SK-N-SH treated with all-trans-retinoic acid at 6 μM for 48 hours (cell line): Measurements from ENCODE around the gene PRKAG2.

ENCODE experiments used
- ATAC-seq: fragments of 200-7000 bp; cut with Tn5 transposase; 3 replicates; pipeline ENCODE4 v1.9.1; 2020; ENCODE audit warnings: mild to moderate bottlenecking, moderate library complexity
- ARNTL ChIP-seq: fragments of 450-650 bp; formaldehyde crosslinking; IDR thresholded peaks from 2 replicates; pipeline ENCODE4 v1.5.0; 2020; ENCODE audit warnings: low read depth, mild to moderate bottlenecking, moderate library complexity, borderline replicate concordance
- BACH2 ChIP-seq: fragments of 250-450 bp; sonication (Bioruptor Pico); IDR thresholded peaks from 2 replicates; pipeline ENCODE4 v1.9.0; 2021; ENCODE audit warnings: mild to moderate bottlenecking, borderline replicate concordance
- CSDC2 ChIP-seq: fragments of 250-450 bp; sonication (Bioruptor Pico); IDR thresholded peaks from 2 replicates; pipeline ENCODE4 v1.5.0; 2020; ENCODE audit warnings: mild to moderate bottlenecking, moderate library complexity
- ESRRG ChIP-seq: fragments of 250-450 bp; sonication (Bioruptor Pico); IDR thresholded peaks from 2 replicates; pipeline ENCODE4 v1.6.1; 2021; ENCODE audit warnings: mild to moderate bottlenecking
- GLIS3 ChIP-seq: fragments of 250-450 bp; sonication (Bioruptor Pico); IDR thresholded peaks from 2 replicates; pipeline ENCODE4 v1.5.0; 2020; ENCODE audit warnings: mild to moderate bottlenecking, moderate library complexity
- ISL1 ChIP-seq: fragments of 250-450 bp; sonication (Bioruptor Pico); IDR thresholded peaks from 2 replicates; pipeline ENCODE4 v2.1.2; 2022; ENCODE audit warnings: mild to moderate bottlenecking, moderate library complexity
- OSR1 ChIP-seq: fragments of 250-450 bp; sonication (Bioruptor Pico); IDR thresholded peaks from 2 replicates; pipeline ENCODE4 v1.8.0; 2022; ENCODE audit warnings: moderate library complexity, mild to moderate bottlenecking, inconsistent platforms
- PPARA ChIP-seq: fragments of 250-450 bp; sonication (Bioruptor Pico); IDR thresholded peaks from 2 replicates; pipeline ENCODE4 v1.5.0; 2020; ENCODE audit warnings: mild to moderate bottlenecking, borderline replicate concordance
- RARB ChIP-seq: fragments of 250-450 bp; sonication (Bioruptor Pico); IDR thresholded peaks from 2 replicates; pipeline ENCODE4 v1.8.0; 2021; ENCODE audit warnings: mild to moderate bottlenecking, moderate library complexity
- SNAI2 ChIP-seq: fragments of 250-450 bp; sonication (Bioruptor Pico); IDR thresholded peaks from 2 replicates; pipeline ENCODE4 v1.5.0; 2020; ENCODE audit warnings: mild to moderate bottlenecking, moderate library complexity
- TOX ChIP-seq: fragments of 250-450 bp; sonication (Bioruptor Pico); IDR thresholded peaks from 2 replicates; pipeline ENCODE4 v1.8.0; 2021; ENCODE audit warnings: mild to moderate bottlenecking, moderate library complexity, borderline replicate concordance
- ZC3H10 ChIP-seq: fragments of 250-450 bp; sonication (Bioruptor Pico); IDR thresholded peaks from 2 replicates; pipeline ENCODE4 v1.5.1; 2021; ENCODE audit warnings: mild to moderate bottlenecking, moderate library complexity
- ZFP3 ChIP-seq: fragments of 250-450 bp; sonication (Bioruptor Pico); IDR thresholded peaks from 2 replicates; pipeline ENCODE4 v1.5.0; 2020; ENCODE audit warnings: mild to moderate bottlenecking, moderate library complexity
- ZFP30 ChIP-seq: fragments of 450-650 bp; formaldehyde crosslinking; IDR thresholded peaks from 2 replicates; pipeline ENCODE4 v1.5.0; 2022; ENCODE audit warnings: mild to moderate bottlenecking, moderate library complexity
- ZNF565 ChIP-seq: fragments of 450-650 bp; formaldehyde crosslinking; conservative IDR thresholded peaks from 2 replicates; pipeline ENCODE4 v1.5.0; 2020; ENCODE audit warnings: low read depth, mild to moderate bottlenecking, moderate library complexity
- ZNF70 ChIP-seq: fragments of 450-650 bp; formaldehyde crosslinking; IDR thresholded peaks from 2 replicates; pipeline ENCODE4 v1.5.0; 2020; ENCODE audit warnings: mild to moderate bottlenecking, moderate library complexity
- ZNF8 ChIP-seq: fragments of 450-650 bp; formaldehyde crosslinking; IDR thresholded peaks from 2 replicates; pipeline ENCODE4 v1.5.0; 2020; ENCODE audit warnings: mild to moderate bottlenecking, moderate library complexity
- TF ChIP-seq, protein P1 (sequence below): fragments of 250-450 bp; sonication (Bioruptor Pico); IDR thresholded peaks from 2 replicates; pipeline ENCODE4 v1.5.1; 2021; ENCODE audit warnings: mild to moderate bottlenecking, moderate library complexity
- TF ChIP-seq, protein P2 (sequence below): fragments of 250-450 bp; sonication (Bioruptor Pico); IDR thresholded peaks from 2 replicates; pipeline ENCODE4 v1.5.1; 2020; ENCODE audit warnings: low read depth, mild to moderate bottlenecking, moderate library complexity
- TF ChIP-seq, protein P3 (sequence below): fragments of 250-450 bp; sonication (Bioruptor Pico); IDR thresholded peaks from 2 replicates; pipeline ENCODE4 v1.8.0; 2020; ENCODE audit warnings: mild to moderate bottlenecking, moderate library complexity, borderline replicate concordance
- TF ChIP-seq, protein P4 (sequence below): fragments of 250-450 bp; sonication (Bioruptor Pico); IDR thresholded peaks from 2 replicates; pipeline ENCODE4 v1.8.0; 2021; ENCODE audit warnings: low read depth, mild to moderate bottlenecking, moderate library complexity, borderline replicate concordance

The PRKAG2 gene

DNA sequence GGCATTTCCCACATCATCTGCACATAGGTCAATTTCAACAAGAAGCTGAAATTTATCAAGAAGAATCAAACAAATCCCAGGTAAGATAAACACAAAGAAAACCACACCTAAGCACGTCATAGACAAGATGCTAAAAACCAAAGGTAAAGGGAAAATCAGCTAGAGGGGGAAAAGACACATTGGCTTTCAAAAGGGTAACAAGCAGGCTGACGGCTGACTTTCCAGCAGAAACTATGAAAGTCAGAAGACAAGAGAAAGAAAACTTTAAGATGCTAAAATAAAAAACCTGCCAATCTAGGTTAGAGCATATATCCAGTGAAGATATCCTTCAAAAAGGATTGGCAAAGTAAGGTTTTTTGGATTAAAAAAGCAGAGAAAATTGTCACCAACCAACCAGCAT is 297.3 kb downstream of the PRKAG2 start (continued):
- TF ChIP-seq, protein P1, sequence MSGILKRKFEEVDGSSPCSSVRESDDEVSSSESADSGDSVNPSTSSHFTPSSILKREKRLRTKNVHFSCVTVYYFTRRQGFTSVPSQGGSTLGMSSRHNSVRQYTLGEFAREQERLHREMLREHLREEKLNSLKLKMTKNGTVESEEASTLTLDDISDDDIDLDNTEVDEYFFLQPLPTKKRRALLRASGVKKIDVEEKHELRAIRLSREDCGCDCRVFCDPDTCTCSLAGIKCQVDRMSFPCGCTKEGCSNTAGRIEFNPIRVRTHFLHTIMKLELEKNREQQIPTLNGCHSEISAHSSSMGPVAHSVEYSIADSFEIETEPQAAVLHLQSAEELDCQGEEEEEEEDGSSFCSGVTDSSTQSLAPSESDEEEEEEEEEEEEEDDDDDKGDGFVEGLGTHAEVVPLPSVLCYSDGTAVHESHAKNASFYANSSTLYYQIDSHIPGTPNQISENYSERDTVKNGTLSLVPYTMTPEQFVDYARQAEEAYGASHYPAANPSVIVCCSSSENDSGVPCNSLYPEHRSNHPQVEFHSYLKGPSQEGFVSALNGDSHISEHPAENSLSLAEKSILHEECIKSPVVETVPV (CRISPR knock-in tag): no peak
- TF ChIP-seq CSDC2 (CRISPR knock-in tag) (no peak), TOX (CRISPR knock-in tag) (no peak), SNAI2 (CRISPR knock-in tag) (no peak)

DNA sequence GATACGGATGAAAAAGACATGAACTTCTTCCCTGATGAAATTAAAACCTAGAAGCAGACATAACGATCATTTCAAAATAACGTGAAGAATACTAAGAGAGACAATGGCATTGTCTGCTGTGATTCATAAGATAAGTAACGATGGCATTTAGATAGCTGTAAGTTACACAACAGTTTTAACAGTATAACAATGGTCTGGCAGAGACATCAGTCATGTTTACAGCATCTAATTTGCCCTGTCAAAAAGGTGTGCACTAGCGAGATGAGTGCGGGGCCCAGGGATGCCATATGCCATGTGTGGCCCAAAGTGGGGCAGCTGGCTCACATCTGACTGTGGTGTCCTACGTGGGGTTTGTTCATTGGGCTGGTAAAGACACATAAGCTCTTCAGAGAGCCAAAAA is 301.5 kb downstream of the PRKAG2 start:
- ATAC-seq: no peak
- no peak for TF ChIP-seq OSR1 (CRISPR knock-in tag)
- TF ChIP-seq, protein P2, sequence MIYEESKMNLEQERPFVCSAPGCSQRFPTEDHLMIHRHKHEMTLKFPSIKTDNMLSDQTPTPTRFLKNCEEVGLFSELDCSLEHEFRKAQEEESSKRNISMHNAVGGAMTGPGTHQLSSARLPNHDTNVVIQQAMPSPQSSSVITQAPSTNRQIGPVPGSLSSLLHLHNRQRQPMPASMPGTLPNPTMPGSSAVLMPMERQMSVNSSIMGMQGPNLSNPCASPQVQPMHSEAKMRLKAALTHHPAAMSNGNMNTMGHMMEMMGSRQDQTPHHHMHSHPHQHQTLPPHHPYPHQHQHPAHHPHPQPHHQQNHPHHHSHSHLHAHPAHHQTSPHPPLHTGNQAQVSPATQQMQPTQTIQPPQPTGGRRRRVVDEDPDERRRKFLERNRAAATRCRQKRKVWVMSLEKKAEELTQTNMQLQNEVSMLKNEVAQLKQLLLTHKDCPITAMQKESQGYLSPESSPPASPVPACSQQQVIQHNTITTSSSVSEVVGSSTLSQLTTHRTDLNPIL (CRISPR knock-in tag): no peak
- TF ChIP-seq GLIS3: no peak
- TF ChIP-seq ISL1 (CRISPR knock-in tag): no peak
- no peak for TF ChIP-seq ARNTL (CRISPR knock-in tag)
- no peak for TF ChIP-seq ZC3H10 (CRISPR knock-in tag)
- TF ChIP-seq ESRRG (CRISPR knock-in tag): no peak
- TF ChIP-seq, protein P3, sequence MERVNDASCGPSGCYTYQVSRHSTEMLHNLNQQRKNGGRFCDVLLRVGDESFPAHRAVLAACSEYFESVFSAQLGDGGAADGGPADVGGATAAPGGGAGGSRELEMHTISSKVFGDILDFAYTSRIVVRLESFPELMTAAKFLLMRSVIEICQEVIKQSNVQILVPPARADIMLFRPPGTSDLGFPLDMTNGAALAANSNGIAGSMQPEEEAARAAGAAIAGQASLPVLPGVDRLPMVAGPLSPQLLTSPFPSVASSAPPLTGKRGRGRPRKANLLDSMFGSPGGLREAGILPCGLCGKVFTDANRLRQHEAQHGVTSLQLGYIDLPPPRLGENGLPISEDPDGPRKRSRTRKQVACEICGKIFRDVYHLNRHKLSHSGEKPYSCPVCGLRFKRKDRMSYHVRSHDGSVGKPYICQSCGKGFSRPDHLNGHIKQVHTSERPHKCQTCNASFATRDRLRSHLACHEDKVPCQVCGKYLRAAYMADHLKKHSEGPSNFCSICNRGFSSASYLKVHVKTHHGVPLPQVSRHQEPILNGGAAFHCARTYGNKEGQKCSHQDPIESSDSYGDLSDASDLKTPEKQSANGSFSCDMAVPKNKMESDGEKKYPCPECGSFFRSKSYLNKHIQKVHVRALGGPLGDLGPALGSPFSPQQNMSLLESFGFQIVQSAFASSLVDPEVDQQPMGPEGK (CRISPR knock-in tag): no peak
- no peak for TF ChIP-seq CSDC2 (CRISPR knock-in tag)
- TF ChIP-seq PPARA: no peak
- TF ChIP-seq ZFP30 (CRISPR knock-in tag): no peak
- TF ChIP-seq ZFP3: no peak
- no peak for TF ChIP-seq ZNF565
- TF ChIP-seq, protein P1 (CRISPR knock-in tag): no peak
- no peak for TF ChIP-seq RARB (CRISPR knock-in tag)
- TF ChIP-seq ZNF70: no peak
- no peak for TF ChIP-seq BACH2 (CRISPR knock-in tag)
- TF ChIP-seq ZNF8 (CRISPR knock-in tag): no peak
- no peak for TF ChIP-seq SNAI2 (CRISPR knock-in tag)

DNA sequence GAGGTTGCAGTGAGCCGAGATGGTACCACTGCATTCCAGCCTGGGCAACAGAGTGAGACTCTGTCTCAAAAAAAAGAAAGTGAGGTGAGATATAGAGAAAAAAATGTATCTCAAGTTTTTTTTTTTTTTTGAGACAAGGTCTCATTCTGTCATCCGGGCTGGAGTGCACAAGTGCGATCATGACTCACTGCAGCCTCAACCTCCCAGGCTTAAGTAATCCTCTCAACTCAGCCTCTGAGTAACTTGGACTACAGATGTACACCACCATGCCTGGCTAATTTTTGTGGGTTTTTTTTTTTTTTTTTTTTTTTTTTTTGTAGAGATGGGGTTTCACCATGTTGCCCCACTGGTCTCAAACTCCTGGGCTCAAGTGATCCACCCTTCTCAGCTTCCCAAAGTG is 303.9 kb downstream of the PRKAG2 start:
- ATAC-seq: peak; percentile 64; the same call in 2 of the 3 replicates

DNA sequence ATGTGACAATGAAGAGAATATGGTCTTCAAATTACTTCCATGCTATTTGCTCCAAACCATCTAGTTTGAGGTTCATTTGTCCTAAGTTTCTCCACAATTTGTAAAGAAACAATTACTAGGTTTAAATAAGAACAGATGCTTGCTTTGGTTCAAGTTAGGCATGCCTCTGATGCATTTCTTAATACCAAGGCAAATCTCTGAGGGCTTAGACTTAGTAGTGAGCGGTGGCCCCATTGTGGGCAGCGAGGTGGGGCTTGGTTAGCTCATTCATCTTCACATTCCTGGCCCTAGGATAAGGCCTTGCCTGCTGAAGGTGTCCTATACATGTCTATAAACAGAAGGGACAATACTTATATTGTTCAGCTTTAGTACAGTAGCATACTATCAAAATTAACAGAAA is 304.8 kb downstream of the PRKAG2 start:
- TF ChIP-seq ZNF70: no peak
- no peak for ATAC-seq

DNA sequence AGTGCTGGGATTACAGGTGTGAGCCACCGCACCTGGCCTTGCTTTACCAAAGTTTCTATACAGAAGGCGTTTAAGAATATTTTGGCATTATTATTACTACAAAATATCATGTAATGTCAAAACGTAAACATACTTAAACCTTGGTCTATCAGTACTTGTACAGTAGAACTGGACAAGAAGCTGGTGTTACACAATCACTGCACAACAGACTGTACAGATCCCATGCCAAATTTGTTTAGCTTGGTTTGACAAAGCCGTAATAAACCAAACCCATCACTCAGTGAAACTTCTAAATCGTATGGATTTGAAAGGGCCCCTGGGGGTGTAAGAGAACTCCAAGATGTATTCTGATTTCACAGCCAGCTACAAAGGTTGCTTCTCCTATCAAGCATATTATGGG is 305.4 kb downstream of the PRKAG2 start:
- TF ChIP-seq RARB (CRISPR knock-in tag) (no peak), ZNF70 (no peak), CSDC2 (CRISPR knock-in tag) (no peak), TOX (CRISPR knock-in tag) (no peak), ZFP30 (CRISPR knock-in tag) (no peak), ARNTL (CRISPR knock-in tag) (no peak), BACH2 (CRISPR knock-in tag) (no peak), ZFP3 (no peak)
- TF ChIP-seq, protein P1 (CRISPR knock-in tag): no peak
- TF ChIP-seq, protein P4, sequence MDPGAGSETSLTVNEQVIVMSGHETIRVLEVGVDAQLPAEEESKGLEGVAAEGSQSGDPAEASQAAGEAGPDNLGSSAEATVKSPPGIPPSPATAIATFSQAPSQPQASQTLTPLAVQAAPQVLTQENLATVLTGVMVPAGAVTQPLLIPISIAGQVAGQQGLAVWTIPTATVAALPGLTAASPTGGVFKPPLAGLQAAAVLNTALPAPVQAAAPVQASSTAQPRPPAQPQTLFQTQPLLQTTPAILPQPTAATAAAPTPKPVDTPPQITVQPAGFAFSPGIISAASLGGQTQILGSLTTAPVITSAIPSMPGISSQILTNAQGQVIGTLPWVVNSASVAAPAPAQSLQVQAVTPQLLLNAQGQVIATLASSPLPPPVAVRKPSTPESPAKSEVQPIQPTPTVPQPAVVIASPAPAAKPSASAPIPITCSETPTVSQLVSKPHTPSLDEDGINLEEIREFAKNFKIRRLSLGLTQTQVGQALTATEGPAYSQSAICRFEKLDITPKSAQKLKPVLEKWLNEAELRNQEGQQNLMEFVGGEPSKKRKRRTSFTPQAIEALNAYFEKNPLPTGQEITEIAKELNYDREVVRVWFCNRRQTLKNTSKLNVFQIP (CRISPR knock-in tag): no peak
- TF ChIP-seq, protein P2 (CRISPR knock-in tag): no peak
- TF ChIP-seq, all 23 proteins: peak for 0
- ATAC-seq: no peak
